ENCODE data around the gene METTL23.
"Not testable (repeated sequence)": the region's sequence is repeated elsewhere in the genome, so short reads cannot be mapped to it uniquely, and the experiment has no call there.

Gene METTL23

GRCh38 chr17:76702076-76702475 is 24.6 kb upstream of the METTL23 start:
- peaks cover 7% of the 10 kb centered on the region for H3K27me3 ChIP-seq (ENCODE audit: insufficient read depth, insufficient read length)
- TF ChIP-seq ZNF274 (IDR thresholded peaks at IDR 0.05; ENCODE audit: low read depth, low read length), result no peak
- no peak for TF ChIP-seq YY1 (IDR thresholded peaks at IDR 0.05; ENCODE audit: insufficient read depth, insufficient read length)
- no peak for TF ChIP-seq SUZ12 (IDR thresholded peaks at IDR 0.05; ENCODE audit: extremely low read depth, insufficient read depth, insufficient read length)
- DNase-seq (ENCODE audit: low read depth, low spot score), result no peak
- no peaks in the 10 kb centered on the region for H3K9me3 ChIP-seq (ENCODE audit: insufficient read depth, low read length)
- peaks cover 21% of the 10 kb centered on the region for H3K4me1 ChIP-seq (ENCODE audit: insufficient read depth, insufficient read length)
- no peak overlapping the region for H3K9ac ChIP-seq (ENCODE audit: insufficient read length, low read depth)
- peaks cover 7% of the 10 kb centered on the region for H3K36me3 ChIP-seq (ENCODE audit: insufficient read depth, insufficient read length, low read length)
- no peak overlapping the region for H3K4me3 ChIP-seq (ENCODE audit: insufficient read length, low read depth)

GRCh38 chr17:76702941-76703637 is 23.6 kb upstream of the METTL23 start:
- peaks cover 16% of the 10 kb centered on the region for H3K4me1 ChIP-seq (ENCODE audit: insufficient read depth, insufficient read length)
- H3K27me3 ChIP-seq (ENCODE audit: insufficient read depth, insufficient read length), result peaks cover 7% of the 10 kb centered on the region
- DNase-seq (ENCODE audit: low read depth, low spot score), result no peak
- no peak overlapping the region for H3K4me3 ChIP-seq (ENCODE audit: insufficient read length, low read depth)
- no peak overlapping the region for H3K9ac ChIP-seq (ENCODE audit: insufficient read length, low read depth)
- H3K9me3 ChIP-seq (ENCODE audit: insufficient read depth, low read length), result no peaks in the 10 kb centered on the region
- peaks cover 7% of the 10 kb centered on the region for H3K36me3 ChIP-seq (ENCODE audit: insufficient read depth, insufficient read length, low read length)
- TF ChIP-seq SUZ12 (IDR thresholded peaks at IDR 0.05; ENCODE audit: extremely low read depth, insufficient read depth, insufficient read length) (no peak), YY1 (IDR thresholded peaks at IDR 0.05; ENCODE audit: insufficient read depth, insufficient read length) (no peak), ZNF274 (IDR thresholded peaks at IDR 0.05; ENCODE audit: low read depth, low read length) (no peak)

GRCh38 chr17:76704805-76705204 is 21.8 kb upstream of the METTL23 start:
- Histone ChIP-seq H3K4me3 (ENCODE audit: insufficient read length, low read depth) (no peak overlapping the region), H3K27me3 (ENCODE audit: insufficient read depth, insufficient read length) (peaks cover 20% of the 10 kb centered on the region), H3K9me3 (ENCODE audit: insufficient read depth, low read length) (no peaks in the 10 kb centered on the region), H3K9ac (ENCODE audit: insufficient read length, low read depth) (no peak overlapping the region), H3K36me3 (ENCODE audit: insufficient read depth, insufficient read length, low read length) (peaks cover 7% of the 10 kb centered on the region), H3K4me1 (ENCODE audit: insufficient read depth, insufficient read length) (peaks cover 24% of the 10 kb centered on the region)
- DNase-seq (ENCODE audit: low read depth, low spot score), result no peak
- TF ChIP-seq ZNF274 (IDR thresholded peaks at IDR 0.05; ENCODE audit: low read depth, low read length), result no peak
- TF ChIP-seq YY1 (IDR thresholded peaks at IDR 0.05; ENCODE audit: insufficient read depth, insufficient read length), result no peak
- no peak for TF ChIP-seq SUZ12 (IDR thresholded peaks at IDR 0.05; ENCODE audit: extremely low read depth, insufficient read depth, insufficient read length)

- Histone ChIP-seq H3K9ac (ENCODE audit: insufficient read length, low read depth) (no peak overlapping the region), H3K4me1 (ENCODE audit: insufficient read depth, insufficient read length) (peaks cover 15% of the 10 kb centered on the region)
Observed at GRCh38 chr17:76706817-76707216, 19.8 kb upstream of the METTL23 start.

GRCh38 chr17:76707985-76708807 is 18.4 kb upstream of the METTL23 start:
- Histone ChIP-seq H3K4me3 (ENCODE audit: insufficient read length, low read depth) (no peak overlapping the region), H3K9ac (ENCODE audit: insufficient read length, low read depth) (peak overlapping the region; percentile 27), H3K4me1 (ENCODE audit: insufficient read depth, insufficient read length) (peaks cover 15% of the 10 kb centered on the region), H3K9me3 (ENCODE audit: insufficient read depth, low read length) (no peaks in the 10 kb centered on the region), H3K36me3 (ENCODE audit: insufficient read depth, insufficient read length, low read length) (peaks cover 7% of the 10 kb centered on the region), H3K27me3 (ENCODE audit: insufficient read depth, insufficient read length) (peaks cover 26% of the 10 kb centered on the region)
- peak; percentile 57 for DNase-seq (ENCODE audit: low read depth, low spot score)
- TF ChIP-seq ZNF274 (IDR thresholded peaks at IDR 0.05; ENCODE audit: low read depth, low read length), result no peak
- TF ChIP-seq YY1 (IDR thresholded peaks at IDR 0.05; ENCODE audit: insufficient read depth, insufficient read length), result no peak
- no peak for TF ChIP-seq SUZ12 (IDR thresholded peaks at IDR 0.05; ENCODE audit: extremely low read depth, insufficient read depth, insufficient read length)

More at GRCh38 chr17:76706817-76707216, 19.8 kb upstream of the METTL23 start:
- H3K36me3 ChIP-seq (ENCODE audit: insufficient read depth, insufficient read length, low read length), result peaks cover 7% of the 10 kb centered on the region
- peaks cover 26% of the 10 kb centered on the region for H3K27me3 ChIP-seq (ENCODE audit: insufficient read depth, insufficient read length)
- DNase-seq (ENCODE audit: low read depth, low spot score), result no peak
- no peaks in the 10 kb centered on the region for H3K9me3 ChIP-seq (ENCODE audit: insufficient read depth, low read length)
- no peak for TF ChIP-seq YY1 (IDR thresholded peaks at IDR 0.05; ENCODE audit: insufficient read depth, insufficient read length)
- H3K4me3 ChIP-seq (ENCODE audit: insufficient read length, low read depth), result no peak overlapping the region

GRCh38 chr17:76709077-76709950 is 17.3 kb upstream of the METTL23 start:
- H3K27me3 ChIP-seq (ENCODE audit: insufficient read depth, insufficient read length), result peaks cover 26% of the 10 kb centered on the region
- TF ChIP-seq ZNF274 (IDR thresholded peaks at IDR 0.05; ENCODE audit: low read depth, low read length) (no peak), SUZ12 (IDR thresholded peaks at IDR 0.05; ENCODE audit: extremely low read depth, insufficient read depth, insufficient read length) (no peak), YY1 (IDR thresholded peaks at IDR 0.05; ENCODE audit: insufficient read depth, insufficient read length) (no peak)
- H3K4me3 ChIP-seq (ENCODE audit: insufficient read length, low read depth), result peak overlapping the region; percentile 50
- peak overlapping the region; percentile 82 for H3K9ac ChIP-seq (ENCODE audit: insufficient read length, low read depth)
- peaks cover 15% of the 10 kb centered on the region for H3K4me1 ChIP-seq (ENCODE audit: insufficient read depth, insufficient read length)
- H3K9me3 ChIP-seq (ENCODE audit: insufficient read depth, low read length), result no peaks in the 10 kb centered on the region
- DNase-seq (ENCODE audit: low read depth, low spot score), result no peak
- peaks cover 18% of the 10 kb centered on the region for H3K36me3 ChIP-seq (ENCODE audit: insufficient read depth, insufficient read length, low read length)

- H3K4me1 ChIP-seq (ENCODE audit: insufficient read depth, insufficient read length), result peaks cover 15% of the 10 kb centered on the region
- peaks cover 26% of the 10 kb centered on the region for H3K27me3 ChIP-seq (ENCODE audit: insufficient read depth, insufficient read length)
- H3K36me3 ChIP-seq (ENCODE audit: insufficient read depth, insufficient read length, low read length), result peaks cover 20% of the 10 kb centered on the region
- peak overlapping the region; percentile 82 for H3K9ac ChIP-seq (ENCODE audit: insufficient read length, low read depth)
- DNase-seq (ENCODE audit: low read depth, low spot score); H3K9me3 ChIP-seq (ENCODE audit: insufficient read depth, low read length): not testable (repeated sequence)
- H3K4me3 ChIP-seq (ENCODE audit: insufficient read length, low read depth), result peak overlapping the region; percentile 50
Observed at GRCh38 chr17:76709951-76710862, 16.4 kb upstream of the METTL23 start.

Data from NT2/D1 (cell line).